Effector memory CD8-positive, alpha-beta T cell (primary cell): ENCODE results near the gene TGFBR1.
A peak's percentile ranks its signal among the peaks of the same experiment; 100 is the strongest.
"Not testable (repeated sequence)": the region's sequence is repeated elsewhere in the genome, so short reads cannot be mapped to it uniquely, and the experiment has no call there.

Experiments used
- ATAC-seq: fragments of 150-1000 bp; cut with Tn5 transposase; replicated peaks from 2 replicates; pipeline ENCODE4 v1.10.0; 2021; ENCODE audit warnings: mild to moderate bottlenecking, moderate library complexity
- DNase-seq, 3 experiments: peaks; one replicate each; pipeline ENCODE4 v3.0.0; 2021
- H3K27ac Mint-ChIP-seq, 2 donors: one replicate each; pipeline ENCODE4 v1.8.0; 2022; ENCODE audit warnings: mild to moderate bottlenecking in 2 of 2, mixed read lengths in 2 of 2, moderate library complexity in 2 of 2
- H3K27me3 Mint-ChIP-seq, 2 donors: one replicate each; pipeline ENCODE4 v1.8.0; 2022; ENCODE audit warnings: mixed read lengths in 2 of 2
- H3K36me3 Mint-ChIP-seq: one replicate; pipeline ENCODE4 v1.8.0; 2022; ENCODE audit warnings: mild to moderate bottlenecking, moderate library complexity, mixed read lengths; ENCODE audit not compliant: insufficient read depth
- H3K4me1 Mint-ChIP-seq, 2 donors: one replicate each; pipeline ENCODE4 v1.8.0; 2022; ENCODE audit warnings: low read depth in 2 of 2, mixed read lengths in 2 of 2
- H3K4me3 Mint-ChIP-seq, 2 donors: one replicate each; pipeline ENCODE4 v1.8.0; 2022; ENCODE audit warnings: mild to moderate bottlenecking in 2 of 2, mixed read lengths in 2 of 2, moderate library complexity in 2 of 2
- H3K9me3 Mint-ChIP-seq, 2 donors: one replicate each; pipeline ENCODE4 v1.8.0; 2022; ENCODE audit warnings: mixed read lengths in 2 of 2

TGFBR1 gene

DNA sequence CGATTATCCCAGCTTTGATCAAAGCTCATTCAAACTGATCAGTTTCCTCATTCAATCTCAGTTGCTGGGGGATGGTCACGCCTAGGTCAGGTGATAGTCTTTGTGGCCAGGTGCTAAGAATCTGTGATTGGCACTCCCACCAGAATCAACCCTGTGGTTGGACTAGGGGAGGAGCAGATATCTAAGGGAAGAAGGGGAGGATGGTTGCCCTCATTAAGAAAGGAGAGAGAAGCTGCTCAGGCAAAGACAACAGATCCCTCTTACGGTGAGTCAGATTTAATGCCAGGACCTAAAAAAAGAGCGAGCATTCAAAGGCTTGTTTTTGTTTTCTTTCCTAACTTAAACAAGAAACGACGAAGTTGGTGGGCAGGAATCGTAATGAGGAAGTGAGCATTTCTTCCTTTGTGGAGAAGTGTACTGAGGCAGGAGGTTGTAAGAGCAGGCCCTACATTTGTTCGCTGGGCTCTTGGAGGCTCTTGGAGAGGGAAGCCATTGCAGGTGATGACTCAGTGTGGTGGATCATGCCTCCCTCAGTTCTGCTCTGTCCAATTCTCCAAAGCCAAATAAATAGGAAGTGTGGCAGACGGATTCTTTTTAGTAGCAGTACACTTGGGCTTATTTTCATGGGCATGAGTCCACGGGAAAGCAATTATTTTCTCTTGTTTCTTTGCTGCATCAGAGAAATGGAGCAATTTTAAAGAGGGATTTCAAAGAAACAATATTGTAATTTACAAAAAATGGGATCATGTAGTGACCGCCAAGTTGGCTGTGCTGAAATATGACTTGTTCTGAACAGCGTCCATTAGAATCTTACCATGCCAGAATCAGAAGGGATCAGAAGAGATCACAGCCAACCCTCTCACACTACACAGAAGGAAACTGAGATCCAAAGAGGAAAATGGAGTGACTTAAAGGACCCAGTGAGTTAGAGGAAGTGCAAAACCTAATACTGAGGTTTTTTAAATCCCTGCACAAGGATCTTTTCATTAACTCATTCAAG lies 18.7 kb upstream of the TGFBR1 start:
- Mint-ChIP-seq H3K4me1 (peaks cover 24 to 35% of the 10 kb centered on the region in 2 donors), H3K27ac (peak overlapping the region in 1 of 2 donors; percentile 67), H3K9me3 (no peaks in the 10 kb centered on the region), H3K36me3 (peaks cover 6% of the 10 kb centered on the region), H3K27me3 (no peaks in the 10 kb centered on the region), H3K4me3 (peak overlapping the region in 1 of 2 donors; percentile 57)
- DNase-seq = no peak
- ATAC-seq = peak; percentile 77

DNA sequence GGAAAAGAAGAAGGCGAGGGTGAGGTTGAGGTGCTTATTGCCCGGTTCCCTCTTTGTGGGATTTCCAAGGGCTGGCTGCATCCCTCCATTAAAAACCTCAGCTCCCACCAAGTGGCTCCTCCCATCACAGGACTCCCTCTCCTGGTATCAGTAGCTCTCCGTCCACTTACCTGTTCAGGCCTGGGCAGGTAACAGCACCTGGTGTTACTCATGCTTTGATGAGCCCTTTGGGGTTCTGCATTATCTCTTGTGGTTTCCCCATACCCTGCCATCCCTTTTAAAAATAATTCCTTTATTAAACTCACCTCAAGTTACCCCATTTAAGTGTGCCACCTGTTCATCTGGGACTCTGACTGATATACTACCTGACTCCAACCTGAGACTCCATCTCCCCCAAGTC lies 17.5 kb upstream of the TGFBR1 start:
- Mint-ChIP-seq H3K27me3 (no peaks in the 10 kb centered on the region), H3K27ac (no peak overlapping the region), H3K4me1 (peaks cover 33 to 43% of the 10 kb centered on the region in 2 donors), H3K36me3 (peaks cover 6% of the 10 kb centered on the region), H3K9me3 (no peaks in the 10 kb centered on the region), H3K4me3 (no peak overlapping the region)
- ATAC-seq (no peak), DNase-seq (no peak)

DNA sequence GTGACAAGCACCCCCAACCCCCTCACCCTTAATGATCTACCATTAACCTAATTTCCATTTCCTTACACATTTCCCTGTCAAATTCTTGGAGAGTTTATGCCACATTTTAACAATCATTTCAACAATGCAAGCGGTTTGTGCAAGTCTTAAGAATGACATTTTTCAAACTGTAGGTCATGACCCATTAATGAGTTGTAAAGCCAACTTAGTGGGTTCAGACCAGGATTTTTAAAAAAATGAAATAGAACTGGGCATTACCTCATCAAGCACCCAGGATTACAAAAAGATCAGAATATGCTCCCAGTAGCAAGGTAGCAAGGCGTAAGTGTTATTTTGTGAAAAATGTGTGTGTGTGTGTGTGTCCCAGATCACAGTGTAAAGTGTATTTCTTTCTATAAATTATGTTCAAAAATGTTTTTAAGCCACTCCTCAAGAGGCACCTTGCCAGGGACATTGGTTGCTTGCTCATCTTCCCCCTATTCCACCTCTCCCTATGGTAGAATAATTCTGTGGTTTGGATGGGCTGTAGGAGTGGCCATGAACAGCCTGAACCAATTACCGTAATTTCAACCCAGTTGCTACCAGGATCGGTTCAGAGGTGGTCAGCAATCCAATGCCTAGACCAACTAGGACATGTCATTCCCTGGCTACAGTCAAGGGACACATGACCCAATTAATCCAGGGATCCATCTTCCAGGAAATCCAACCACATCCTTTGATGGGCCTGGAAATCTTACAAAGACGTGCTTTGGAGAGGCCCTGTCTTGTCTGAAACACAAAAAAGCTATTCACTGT lies 14.4 kb upstream of the TGFBR1 start:
- no peaks in the 10 kb centered on the region for H3K9me3 Mint-ChIP-seq
- DNase-seq (no peak), ATAC-seq (no peak)
- no peaks in the 10 kb centered on the region for H3K27me3 Mint-ChIP-seq
- peak overlapping the region in 1 of 2 donors; percentile 57 for H3K4me3 Mint-ChIP-seq
- H3K27ac Mint-ChIP-seq = no peak overlapping the region
- H3K4me1 Mint-ChIP-seq = peaks cover 43 to 48% of the 10 kb centered on the region in 2 donors
- H3K36me3 Mint-ChIP-seq = peaks cover 3% of the 10 kb centered on the region

DNA sequence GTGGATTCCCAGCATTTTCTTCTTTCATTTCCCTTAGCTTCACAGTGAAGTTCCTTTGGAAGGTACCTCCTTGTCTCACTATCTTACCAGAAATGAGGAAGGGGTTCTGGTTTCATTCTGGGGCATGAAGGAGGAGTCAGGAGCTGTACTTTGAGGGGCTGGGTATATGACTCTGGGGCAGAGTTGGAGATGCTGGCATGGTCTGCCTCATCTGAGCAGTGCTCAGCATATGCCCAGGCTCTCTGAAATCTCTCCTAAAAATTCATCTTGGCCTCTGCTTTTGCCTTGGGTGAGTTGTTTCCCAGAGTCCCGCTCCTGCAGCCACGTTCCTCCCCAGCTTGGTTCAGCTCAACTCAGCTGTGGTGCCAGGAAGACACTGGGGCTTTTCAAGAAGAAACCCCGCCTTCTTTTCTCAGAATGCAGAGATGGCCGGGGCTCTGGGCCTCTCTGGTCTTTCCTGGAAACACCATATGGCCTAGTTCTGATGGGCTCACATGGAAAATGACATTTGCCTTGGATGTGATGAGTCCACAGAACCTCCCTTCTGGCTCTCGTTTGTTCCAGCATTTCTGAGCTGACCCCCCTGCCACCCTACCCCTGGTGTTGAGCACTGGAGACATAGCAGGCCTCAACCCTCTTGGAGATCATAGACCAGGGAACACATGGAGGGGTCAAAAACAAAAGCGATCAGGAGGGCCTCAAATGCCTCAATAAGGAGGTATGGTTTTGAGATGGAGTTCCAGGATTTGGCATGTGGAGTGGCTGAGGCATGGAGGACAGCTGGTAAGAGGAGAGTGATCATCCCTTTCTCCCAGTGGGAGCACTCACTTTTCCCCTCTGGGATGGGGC lies 12.0 kb upstream of the TGFBR1 start:
- ATAC-seq (peak; percentile 66), DNase-seq (no peak)
- Mint-ChIP-seq H3K27me3 (no peaks in the 10 kb centered on the region), H3K4me3 (peak overlapping the region; percentile 59 to 62), H3K27ac (peak overlapping the region; percentile 44 to 58), H3K36me3 (peaks cover 4% of the 10 kb centered on the region), H3K9me3 (no peaks in the 10 kb centered on the region), H3K4me1 (peaks cover 41 to 46% of the 10 kb centered on the region in 2 donors)

DNA sequence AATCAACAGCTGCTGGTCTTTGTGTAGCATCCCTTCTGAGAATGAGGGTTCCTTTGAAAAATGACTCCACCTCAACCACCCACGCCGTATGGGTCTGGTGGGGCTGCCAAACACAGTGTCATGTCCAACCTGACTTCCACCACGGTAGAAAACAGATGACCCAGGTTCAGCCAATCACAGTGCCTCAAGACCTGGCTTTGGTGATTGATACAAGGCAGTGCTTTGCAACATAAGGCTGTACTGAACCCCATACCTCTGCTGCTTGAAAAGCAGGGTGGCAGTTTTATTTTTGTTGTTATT lies 11.5 kb upstream of the TGFBR1 start:
- ATAC-seq (no peak), DNase-seq (no peak)
- Mint-ChIP-seq H3K4me3 (peak overlapping the region in 1 of 2 donors; percentile 62), H3K4me1 (peaks cover 43 to 52% of the 10 kb centered on the region in 2 donors), H3K27ac (no peak overlapping the region), H3K27me3 (no peaks in the 10 kb centered on the region), H3K9me3 (no peaks in the 10 kb centered on the region), H3K36me3 (peaks cover 4% of the 10 kb centered on the region)

DNA sequence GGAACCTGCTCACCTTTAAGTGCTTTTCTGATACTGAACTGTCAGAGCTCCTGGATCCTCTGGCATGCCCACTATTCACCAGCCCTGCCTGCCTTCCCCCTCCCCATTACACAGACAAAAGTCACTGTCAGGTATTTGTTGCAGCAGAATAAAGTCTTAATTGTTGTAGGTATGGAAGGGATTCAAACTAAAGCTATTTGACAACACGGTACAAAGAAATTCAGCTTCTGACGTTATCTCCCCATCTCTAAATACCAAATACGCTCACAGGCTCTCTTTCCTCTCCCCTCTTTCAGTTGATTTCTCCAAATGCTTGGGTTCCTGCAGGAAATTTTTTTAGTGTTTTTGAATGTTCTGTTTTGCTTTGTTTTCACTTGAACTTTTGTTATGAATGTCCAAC lies 9.3 kb upstream of the TGFBR1 start:
- Mint-ChIP-seq H3K27me3 (no peaks in the 10 kb centered on the region), H3K9me3 (no peaks in the 10 kb centered on the region), H3K4me3 (no peak overlapping the region), H3K27ac (no peak overlapping the region), H3K36me3 (peaks cover 4% of the 10 kb centered on the region), H3K4me1 (peaks cover 57 to 68% of the 10 kb centered on the region in 2 donors)
- ATAC-seq = no peak
- no peak for DNase-seq

DNA sequence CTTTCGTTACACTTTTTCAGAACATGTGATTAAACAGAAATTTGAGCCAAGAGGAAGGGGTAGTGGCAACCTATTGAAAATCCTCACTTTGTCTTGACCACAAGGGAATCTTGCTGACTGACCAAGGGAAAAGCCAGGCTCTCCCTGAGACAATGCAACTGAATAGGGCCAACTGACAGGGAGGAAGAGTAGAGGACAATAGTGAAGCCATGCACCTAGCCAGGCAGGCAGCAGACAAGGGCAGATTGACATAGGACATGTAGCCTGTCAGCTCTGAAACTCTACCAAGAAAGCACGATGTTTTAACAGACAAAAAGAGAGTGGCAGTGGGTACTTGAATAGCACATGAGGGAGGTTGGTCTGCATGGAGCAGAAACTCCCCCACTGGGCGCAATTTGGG lies 8.5 kb upstream of the TGFBR1 start:
- Mint-ChIP-seq H3K36me3 (peaks cover 4% of the 10 kb centered on the region), H3K4me1 (peaks cover 56 to 69% of the 10 kb centered on the region in 2 donors), H3K4me3 (no peak overlapping the region), H3K9me3 (no peaks in the 10 kb centered on the region), H3K27ac (peak overlapping the region in 1 of 2 donors; percentile 73), H3K27me3 (no peaks in the 10 kb centered on the region)
- no peak for DNase-seq
- ATAC-seq = no peak

DNA sequence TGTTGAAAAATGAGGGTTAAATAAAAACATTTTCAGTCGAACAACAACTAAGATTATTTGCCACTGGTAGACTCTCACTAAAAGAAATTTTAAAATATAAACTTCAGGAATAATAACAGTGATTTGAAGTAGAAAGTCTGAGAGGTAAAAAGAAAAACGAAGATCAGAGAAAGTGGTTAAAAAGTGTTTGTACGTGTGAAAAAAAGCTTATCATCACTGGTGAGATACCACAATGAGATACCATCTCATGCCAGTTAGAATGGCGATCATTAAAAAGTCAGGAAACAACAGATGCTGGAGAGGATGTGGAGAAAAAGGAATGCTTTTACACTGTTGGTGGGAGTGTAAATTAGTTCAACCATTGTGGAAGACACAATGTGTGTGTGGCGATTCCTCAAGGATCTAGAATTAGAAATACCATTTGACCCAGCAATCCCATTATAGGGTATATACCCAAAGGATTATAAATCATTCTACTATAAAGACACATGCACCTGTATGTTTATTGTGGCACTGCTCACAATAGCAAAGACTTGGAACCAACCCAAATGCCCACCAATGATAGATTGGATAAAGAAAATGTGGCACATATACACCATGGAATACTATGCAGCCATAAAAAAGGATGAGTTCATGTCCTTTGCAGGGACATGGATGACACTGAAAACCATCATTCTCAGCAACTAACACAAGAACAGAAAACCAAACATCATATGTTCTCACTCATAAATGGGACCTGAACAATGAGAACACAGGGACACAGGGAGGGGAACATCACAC lies 4.9 kb upstream of the TGFBR1 start:
- H3K27me3 Mint-ChIP-seq = not testable (repeated sequence)

DNA sequence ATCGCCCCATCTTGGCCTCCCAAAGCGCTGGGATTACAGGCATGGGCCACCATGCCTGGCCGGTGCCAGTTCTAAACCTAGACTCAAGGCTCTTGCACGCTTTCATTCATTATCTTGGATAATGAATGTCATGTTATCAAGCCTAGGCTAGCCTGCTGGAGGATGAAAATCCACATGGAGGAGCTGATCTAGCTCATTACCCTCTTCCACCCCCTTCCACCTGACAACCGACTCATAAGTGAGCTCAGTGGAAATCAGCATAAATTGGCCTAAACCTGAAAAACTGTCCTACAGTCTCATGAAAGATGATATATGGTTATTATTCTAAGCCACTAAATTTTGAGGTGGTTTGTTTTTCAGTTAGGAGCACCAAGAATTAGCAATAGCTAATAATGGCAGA lies 3.6 kb upstream of the TGFBR1 start:
- peaks cover 12% of the 10 kb centered on the region for H3K36me3 Mint-ChIP-seq
- no peaks in the 10 kb centered on the region for H3K27me3 Mint-ChIP-seq
- peak overlapping the region in 1 of 2 donors; percentile 38 for H3K4me3 Mint-ChIP-seq
- peaks cover 48 to 66% of the 10 kb centered on the region in 2 donors for H3K4me1 Mint-ChIP-seq
- no peaks in the 10 kb centered on the region for H3K9me3 Mint-ChIP-seq
- ATAC-seq (no peak), DNase-seq (no peak)
- H3K27ac Mint-ChIP-seq = no peak overlapping the region

More for the DNA sequence above, 4.9 kb upstream of the TGFBR1 start:
- not testable (repeated sequence) for ATAC-seq, H3K9me3 Mint-ChIP-seq, H3K27ac Mint-ChIP-seq, DNase-seq
- Mint-ChIP-seq H3K4me1 (peaks cover 49 to 62% of the 10 kb centered on the region in 2 donors), H3K4me3 (peak overlapping the region; percentile 24 to 38), H3K36me3 (peaks cover 12% of the 10 kb centered on the region)

DNA sequence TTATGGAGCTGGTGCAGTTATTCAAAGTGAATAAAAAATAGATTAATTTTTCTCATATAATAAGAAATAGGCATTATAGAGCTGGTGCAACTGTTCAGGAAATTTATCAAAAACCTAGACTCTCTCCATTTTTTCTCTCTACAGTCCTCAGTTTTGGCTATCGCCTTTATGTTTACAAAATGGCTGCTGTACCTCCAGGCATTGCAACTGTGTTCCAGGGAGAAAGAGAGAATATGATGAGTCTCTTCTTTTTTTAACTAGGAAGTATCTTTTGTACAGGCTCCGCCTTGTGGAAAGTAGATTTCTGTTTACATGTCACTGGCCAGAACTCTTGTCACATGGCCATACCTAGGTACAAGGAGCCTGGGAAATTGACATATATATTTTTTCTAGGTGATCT lies 3.1 kb upstream of the TGFBR1 start:
- ATAC-seq = no peak
- Mint-ChIP-seq H3K9me3 (no peaks in the 10 kb centered on the region), H3K27ac (no peak overlapping the region), H3K27me3 (no peaks in the 10 kb centered on the region), H3K4me1 (peaks cover 46 to 64% of the 10 kb centered on the region in 2 donors), H3K4me3 (no peak overlapping the region), H3K36me3 (peaks cover 12% of the 10 kb centered on the region)
- no peak for DNase-seq

DNA sequence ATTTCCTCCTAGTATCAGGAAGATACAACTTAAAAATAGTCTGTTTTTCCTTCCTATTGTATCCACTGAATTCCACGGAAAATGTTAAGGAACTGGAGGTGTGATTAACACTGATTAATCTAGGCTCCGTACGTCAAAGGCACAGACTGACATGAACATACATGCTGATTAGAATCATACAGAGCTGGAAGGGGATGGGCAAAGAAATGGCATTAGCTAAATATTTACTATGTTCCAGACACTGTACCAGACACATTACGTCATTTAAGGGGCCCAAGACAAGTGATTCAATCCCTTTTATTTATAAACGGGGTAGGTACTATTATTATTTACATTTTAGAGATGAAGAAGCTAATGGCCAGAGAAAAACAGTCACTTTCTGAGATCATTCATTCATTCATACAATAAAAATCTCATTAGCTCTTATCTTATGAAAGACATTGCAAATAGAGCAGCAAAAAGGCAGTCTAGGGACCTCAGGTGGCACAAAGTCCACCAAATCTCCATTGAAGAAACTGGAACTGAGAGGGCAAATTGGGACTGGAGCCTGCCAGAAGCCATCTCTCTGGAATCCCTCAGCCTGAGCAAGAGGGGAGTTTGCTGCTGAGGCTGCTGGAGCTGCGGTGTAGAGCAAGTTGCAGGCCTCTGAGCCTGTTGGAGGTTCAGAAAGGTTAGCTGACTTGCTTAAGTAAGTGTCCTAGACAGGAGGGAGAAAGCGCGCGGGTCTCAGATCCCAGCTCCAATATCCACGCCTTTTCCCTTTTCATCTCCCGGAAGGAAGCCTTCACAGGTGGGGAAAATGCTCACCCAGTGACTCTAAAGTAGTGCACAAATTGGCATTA lies 1.6 kb upstream of the TGFBR1 start:
- ATAC-seq = no peak
- Mint-ChIP-seq H3K9me3 (no peaks in the 10 kb centered on the region), H3K27ac (peak overlapping the region; percentile 87 to 95), H3K27me3 (no peaks in the 10 kb centered on the region), H3K4me3 (peak overlapping the region; percentile 82 to 86), H3K36me3 (peaks cover 9% of the 10 kb centered on the region), H3K4me1 (peaks cover 53 to 66% of the 10 kb centered on the region in 2 donors)
- DNase-seq = no peak
